ENCODE results near the gene PIK3C2B.

PIK3C2B gene

DNA sequence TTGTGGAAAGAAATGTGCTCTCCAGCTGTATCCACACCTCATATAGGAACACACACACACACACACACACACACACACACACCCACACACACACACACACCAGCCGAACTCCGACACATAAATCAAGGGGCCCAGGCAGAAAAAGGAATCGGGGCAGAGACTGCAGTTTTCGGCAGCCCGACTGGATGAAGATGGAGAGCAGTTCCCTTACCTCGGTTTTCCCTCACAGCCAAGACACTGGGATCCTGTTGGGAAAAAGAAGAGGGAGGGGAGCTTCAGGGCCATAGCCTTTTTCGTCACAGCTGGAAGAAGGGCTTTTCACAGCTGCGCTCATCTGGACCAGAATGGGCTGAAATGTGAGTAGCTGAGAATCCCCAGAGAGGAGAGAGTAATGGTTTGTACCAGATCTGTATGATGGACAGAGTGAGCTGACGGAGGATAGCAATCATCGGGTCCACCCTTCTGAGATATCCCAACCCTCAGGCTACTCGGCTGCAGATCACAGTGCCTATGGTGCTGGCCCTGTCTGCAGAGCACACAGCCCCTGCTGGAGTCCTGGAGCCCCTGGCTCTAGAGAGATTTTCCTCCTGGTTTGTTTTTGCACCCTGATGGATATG lies 37.7 kb downstream of the PIK3C2B start:
- DNase-seq: no peak

DNA sequence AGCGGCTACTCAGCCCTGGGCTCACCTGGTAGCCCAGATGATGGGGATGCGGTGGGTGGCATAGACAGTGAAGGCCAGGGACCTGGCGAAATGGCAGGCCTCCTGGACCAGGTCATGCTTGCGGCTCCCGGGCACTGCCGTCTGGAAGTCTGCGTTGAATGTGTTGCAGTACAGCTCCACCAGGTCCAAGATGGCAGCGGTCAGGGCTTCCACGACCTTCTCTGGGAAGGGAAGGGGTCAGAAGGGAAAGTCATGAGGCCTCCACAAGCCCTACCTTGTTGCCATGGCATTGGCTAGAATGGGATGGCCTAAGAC lies 38.8 kb downstream of the PIK3C2B start:
- DNase-seq: no peak

DNA sequence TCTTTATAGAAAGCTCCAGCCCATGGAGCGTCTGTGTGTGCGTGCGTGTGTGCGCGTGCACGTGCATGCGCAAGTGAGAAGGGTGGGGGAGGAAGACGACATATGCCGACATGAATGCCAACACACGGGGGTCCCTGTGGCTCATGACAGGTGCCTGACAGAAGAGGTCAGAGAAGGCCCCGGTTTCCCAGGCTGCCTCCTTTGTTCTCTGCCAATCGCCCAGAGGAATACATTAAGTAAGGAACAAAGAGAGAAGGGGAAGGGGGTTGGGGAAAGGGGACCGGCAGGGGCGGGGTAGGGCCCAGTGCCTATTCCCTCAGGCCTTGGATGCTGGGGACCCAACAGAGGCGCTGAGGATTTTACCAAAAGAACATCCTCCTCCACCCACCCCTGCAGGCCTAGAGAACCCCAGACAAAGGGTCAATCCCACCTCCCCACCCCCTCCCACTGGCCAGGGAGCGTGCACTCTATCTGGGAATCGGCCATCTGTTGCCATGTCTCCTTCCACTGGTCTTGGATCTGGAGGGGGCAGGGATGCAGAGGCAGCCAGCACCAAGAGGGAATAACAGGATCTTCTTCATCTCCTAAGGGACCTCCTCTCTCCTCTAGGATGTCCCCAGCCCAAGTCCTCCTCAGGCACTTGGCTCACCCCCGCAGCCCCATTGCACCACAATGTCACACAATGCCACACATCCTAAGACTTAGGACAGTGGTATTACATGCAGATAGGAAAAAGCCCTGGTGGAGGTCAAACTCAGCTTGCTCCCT lies 39.4 kb downstream of the PIK3C2B start:
- DNase-seq: no peak

DNA sequence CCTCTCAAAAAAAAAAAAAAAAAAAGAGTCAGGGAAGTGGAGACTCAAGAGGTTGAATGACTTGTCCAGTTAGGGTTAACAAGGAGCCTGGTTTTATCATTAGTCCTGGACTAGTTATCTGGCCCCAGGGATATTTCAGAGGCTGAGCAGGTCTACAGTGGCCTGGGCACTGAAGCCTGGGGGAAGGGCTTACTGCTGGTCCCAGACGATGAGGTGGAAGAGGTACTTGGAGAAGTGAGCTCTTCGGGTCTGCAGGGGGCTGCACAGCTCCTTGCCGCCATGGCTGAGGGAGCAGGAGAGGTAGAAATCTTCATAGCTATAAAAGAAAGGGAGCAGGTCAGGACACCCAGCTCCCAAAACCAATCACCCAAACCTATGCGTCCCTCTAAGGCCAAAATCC lies 40.1 kb downstream of the PIK3C2B start:
- no peak for DNase-seq

DNA sequence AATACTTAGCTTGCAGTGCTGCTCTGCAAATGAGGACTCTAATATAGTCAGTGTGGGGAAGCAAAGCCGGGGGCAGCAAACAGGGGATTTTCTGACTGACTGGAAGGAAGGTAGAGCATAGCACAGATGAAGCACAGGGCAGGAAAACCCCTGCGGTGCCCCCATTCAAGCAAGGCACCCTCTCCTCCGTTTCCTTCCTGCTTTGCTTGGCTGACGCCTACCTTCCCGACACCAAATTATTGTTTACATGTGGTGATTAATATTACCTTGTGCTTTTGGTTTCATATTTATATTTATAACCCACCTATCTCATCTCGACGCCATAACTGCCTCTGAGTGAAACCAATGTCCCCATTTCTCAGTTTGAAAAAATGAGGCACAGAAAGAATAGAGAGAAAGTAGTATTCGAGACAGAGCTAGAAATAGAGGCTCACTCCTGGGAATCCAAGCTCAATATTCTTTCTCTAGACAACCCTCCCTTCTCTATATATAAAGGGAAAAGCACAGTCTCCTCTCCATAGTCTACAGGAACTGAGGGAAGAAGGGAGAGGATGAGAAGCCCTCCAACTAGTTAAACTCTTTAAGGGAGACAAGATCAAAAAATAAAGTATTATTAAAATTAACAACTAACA lies 41.3 kb downstream of the PIK3C2B start:
- peak; percentile 67 for DNase-seq

DNA sequence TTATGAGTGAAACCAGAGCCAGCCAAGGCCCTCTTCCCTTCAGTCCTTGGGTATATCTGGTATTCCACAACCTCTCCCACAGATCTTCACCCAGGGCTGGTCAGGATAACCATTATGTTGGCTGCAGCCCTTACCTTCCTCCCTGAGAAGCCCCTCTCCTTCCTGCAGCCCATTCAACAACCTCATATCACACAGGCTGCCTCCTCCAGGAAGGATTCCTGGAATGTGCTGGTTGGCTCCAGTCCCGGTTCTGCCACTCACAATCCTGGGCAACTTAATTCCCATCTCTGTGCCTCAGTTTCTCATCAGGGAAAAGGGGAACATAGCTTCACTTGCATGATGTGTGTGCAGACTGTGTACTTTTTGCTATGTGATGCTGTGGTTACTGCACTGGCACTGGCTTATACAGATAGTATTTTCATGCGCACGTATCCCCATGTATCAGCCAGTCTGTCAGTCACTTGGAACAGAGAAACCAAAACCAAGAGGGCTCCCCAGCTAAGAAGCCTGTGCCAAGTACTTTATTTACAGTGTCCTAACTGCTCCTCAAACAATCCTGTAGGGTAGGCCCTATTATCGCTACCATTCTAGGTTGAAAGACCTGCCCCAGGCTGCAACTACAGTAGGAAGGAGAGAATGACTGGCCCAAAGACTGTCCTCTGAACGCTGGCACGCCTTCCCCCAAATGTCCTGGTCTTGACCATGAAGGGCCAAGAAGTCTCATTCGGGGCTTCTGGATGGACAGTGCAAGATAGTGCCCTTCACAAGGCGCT lies 43.1 kb downstream of the PIK3C2B start:
- DNase-seq: no peak

DNA sequence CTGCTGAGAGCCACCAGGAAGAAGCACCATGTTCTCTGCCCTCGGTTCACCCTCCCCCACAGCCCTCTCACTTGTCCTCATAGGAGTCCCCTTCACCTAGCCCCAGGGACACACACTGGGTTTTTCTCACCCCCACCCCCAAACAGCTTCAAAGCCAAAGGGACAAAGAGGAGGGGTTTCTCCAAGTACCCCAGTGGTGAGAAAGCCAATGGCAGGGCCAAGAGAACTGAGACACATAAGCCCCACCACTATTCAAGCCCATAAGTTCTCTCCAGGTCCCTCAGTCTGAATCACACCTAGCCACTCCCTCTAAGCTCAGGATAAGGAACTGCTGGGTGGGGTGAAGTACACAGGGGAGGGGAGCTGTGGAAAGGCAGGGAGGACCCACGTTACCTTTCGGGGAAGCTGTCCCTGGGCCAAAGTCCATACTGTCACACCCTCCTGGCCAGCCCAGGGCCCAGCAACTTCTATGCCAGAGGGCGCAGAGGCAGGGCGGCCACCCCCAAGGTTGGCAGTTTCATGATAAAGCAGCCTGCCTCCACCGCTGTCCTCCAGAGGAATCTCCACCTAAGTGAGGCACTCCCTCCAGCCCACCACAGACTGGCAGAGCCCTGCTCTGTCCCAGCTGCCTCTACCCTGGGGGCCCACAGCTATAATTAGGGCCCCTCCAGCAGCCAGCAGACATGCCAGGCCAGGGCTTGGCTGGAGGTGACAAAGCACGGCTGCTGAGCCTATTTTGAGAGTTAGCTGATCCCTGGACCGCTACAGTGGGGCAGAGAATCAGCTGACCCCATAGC lies 43.9 kb downstream of the PIK3C2B start:
- DNase-seq: no peak

DNA sequence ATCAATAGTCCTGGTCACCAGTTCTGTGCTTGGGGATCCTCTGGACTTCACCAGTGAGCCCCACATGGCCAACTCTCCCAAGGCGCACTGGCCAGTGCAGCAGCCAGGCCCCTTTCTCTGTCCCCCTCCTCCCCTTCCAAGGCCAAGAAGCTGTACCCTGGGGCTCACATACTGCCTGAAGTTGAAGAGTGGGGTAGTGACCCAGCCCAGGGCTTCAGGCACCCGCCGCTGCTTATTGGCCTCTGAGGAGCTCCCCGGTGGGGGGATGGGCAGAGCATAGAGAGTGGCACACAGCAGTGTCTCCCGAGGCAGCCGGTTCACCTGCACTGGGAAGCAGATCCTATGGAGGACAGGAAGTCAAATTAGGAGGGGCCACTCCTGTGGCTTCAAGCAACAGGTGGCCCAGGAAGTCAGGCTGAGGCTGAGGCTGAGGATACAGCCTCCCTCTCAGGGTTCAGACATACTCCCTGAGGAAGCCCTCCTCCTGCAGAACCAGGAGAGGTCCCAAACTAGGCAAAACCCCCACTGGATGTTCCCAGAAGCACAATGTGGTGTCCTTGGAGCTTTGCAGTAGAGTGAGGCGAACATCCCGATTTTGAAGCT lies 44.8 kb downstream of the PIK3C2B start:
- DNase-seq: no peak

DNA sequence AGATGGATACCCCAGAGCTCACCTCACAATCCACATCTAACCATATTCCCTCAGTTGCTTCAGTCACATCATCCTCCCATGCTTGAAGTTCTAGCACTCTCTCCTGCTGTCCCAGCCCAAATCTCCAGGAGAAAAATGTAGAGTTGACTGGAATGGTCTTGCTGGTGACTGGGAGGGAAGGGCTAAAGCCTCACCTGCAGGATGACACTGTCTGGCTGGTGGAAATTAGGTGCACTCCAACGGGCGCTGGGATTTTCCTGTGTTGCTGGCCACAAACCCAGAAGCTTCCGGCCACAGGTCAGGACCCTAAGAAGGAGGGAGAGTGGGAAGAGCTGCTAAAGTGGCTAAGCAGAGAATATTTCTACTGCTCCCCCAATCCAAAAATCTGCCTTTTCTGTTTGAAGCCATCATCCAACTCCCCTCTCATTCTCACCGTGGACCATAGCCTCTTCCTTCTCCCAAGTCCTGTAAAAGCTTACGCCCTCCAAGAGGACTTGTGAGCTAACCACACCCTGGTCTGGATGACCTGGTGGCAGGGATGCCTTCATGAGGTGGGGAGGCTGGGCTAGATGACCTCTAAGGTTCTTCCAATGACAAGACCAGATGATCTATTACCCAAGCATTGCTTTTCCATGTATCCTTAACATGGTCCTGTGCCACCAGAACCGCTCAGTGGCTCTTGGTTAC lies 45.5 kb downstream of the PIK3C2B start:
- DNase-seq: no peak

DNA sequence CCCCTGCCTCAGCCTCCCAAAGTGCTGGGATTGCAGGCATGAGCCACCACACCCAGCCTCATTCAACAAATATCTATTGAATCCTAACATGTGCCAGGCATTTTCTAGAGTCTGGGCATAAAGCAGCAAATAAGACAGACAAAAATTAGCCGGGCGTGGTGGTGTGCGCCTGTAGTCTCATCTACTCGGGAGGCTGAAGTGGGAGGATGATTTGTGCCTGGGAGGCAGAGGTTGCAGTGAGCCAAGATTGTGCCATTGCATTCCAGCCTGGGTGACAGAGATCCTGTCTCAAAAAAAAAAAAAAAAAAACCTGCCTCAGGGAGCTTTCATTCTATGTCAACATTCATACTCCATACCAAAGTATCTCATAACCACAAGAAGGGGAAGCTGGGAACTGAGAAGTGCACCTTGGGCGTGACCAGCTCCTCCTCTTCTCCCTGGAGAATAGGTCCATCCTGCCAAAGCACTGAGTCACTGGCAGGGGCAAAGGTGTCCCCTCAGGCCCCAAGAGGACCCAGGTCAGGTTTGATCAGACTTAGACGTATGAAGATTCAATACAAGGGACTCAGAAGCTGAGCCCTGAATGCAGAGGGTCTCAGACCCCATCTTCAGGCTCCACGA lies 46.2 kb downstream of the PIK3C2B start:
- no peak for DNase-seq

DNA sequence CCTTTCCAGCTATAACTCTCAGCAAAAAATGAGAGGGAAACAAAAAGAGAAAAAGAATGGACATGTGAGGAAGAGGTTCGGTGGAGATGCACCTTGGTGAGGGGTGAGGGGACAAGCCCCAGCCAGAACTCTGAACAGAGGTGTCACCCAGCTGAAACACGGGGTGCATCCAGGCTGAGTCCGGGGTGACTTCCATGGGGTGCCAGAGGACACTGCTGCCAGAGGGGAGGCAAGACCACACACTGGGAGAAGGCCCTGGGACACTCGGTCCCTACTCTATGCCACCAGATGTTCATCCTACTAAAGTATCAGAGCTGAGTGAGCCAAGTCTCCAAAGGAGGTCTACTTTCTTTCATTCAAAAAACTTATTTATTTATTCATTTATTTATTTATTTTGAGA lies 46.9 kb downstream of the PIK3C2B start:
- no peak for DNase-seq

DNA sequence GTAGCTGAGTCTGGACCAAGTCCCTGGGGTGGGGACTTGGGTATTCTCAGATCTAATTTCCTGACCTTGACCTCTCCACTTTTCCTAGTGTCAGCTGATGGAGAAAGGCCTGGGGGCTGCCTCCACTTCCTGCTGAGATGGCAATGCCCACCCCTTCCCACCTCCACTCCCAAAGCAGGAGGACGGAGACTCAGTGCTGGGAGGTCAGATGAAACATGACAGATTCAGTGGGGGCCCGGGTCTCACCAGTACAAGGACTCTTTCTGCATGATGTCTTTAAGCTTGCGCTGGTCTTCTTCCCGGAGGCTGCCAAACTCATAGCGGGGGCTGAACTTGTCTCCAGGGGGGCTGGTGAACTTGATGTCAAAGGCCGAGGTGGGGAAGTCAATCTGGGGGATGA lies 47.4 kb downstream of the PIK3C2B start:
- DNase-seq: no peak

DNA sequence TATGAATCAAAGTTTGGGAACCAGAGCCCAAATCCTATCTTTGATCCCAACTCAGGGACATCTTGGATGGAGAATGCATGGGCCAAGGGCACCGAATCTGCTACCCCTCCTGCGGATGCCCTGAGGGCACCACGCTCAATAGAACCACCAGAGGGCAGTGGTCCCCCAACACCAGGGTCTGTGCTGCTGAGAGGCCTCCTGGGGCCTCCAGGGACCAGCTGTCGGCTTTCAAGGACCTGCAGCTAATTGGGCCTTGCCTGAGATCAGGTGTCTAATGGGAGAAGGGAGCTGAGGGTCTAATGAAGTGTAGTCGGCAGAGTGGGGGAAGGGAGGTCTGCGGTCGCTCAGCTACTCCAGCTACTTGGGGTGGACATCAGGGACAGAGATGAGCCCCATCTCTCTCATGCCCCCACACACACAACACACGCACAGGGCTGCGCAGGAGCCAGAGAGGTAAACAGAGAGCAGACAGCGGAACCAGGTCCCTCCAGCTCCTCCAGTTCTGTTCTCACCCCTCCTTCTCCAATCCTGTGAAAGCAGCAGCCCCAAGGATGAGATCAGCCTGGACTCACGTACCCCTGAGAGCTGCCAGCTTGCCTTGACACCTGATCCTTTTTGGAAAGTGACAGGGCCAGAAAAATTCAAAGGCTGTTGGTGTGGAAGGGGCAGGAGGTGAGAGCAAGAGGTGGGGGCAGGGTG lies 48.0 kb downstream of the PIK3C2B start:
- peak; percentile 84 for DNase-seq

DNA sequence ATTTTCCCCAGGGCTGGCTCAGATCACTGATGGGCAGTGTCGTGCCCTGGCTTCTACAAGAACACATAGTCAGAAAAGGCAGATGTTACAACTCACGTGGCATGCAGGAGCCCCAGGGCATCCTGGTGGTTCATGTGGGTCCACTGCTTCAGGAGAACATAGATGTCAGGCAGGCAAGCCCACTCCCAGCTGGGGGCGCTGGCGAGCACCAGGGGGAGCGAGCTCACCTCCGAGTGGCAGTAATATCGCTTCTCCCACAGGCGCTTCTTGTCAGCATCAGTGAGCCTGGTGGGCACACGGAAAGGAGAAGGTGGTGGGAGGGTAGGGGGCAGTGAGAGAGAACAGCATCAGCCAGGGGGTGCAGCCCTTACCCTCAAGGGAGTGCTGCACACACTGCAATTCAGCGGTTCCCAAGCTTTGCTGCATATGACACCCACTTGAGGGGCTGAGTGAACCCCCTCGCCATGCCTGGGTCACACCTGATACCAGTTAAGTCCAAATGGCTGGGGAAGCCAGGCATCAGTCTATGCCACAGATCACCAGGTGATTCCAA lies 48.7 kb downstream of the PIK3C2B start:
- peak; percentile 81 for DNase-seq

All from activated CD4-positive, alpha-beta T cell treated with anti-CD3 and anti-CD28 coated beads for 48 hours (primary cell).